ENCODE data around the gene CETN2. TPM values are rescaled to one million over a fixed set of nuclear protein-coding genes. Genes with fewer than 3 reads are reported as not detected.

Gene CETN2
- total and polyA plus RNA-seq, 4 donors = 47.7 to 81.8 (median 66.8) TPM

DNA sequence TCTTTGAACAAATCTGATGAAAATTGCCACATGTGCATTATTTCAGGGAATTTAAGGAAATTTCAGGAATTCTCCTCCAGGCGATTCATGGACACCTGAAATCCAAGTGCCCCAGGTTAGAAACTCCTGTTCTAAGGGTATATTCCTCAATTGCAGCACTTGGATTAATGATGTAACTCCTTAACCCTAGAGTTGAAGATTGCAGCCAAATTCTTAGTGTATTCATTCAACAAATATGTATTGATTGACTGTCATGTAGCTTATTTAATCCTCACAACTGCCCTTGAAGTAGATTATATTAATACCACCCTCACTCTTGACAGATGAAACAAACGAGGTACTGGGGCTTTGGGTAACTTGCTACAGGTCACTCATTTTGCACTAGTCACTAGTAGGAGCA, 11.3 kb downstream of the CETN2 start:
- TF ChIP-seq, protein P1, sequence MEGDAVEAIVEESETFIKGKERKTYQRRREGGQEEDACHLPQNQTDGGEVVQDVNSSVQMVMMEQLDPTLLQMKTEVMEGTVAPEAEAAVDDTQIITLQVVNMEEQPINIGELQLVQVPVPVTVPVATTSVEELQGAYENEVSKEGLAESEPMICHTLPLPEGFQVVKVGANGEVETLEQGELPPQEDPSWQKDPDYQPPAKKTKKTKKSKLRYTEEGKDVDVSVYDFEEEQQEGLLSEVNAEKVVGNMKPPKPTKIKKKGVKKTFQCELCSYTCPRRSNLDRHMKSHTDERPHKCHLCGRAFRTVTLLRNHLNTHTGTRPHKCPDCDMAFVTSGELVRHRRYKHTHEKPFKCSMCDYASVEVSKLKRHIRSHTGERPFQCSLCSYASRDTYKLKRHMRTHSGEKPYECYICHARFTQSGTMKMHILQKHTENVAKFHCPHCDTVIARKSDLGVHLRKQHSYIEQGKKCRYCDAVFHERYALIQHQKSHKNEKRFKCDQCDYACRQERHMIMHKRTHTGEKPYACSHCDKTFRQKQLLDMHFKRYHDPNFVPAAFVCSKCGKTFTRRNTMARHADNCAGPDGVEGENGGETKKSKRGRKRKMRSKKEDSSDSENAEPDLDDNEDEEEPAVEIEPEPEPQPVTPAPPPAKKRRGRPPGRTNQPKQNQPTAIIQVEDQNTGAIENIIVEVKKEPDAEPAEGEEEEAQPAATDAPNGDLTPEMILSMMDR (IDR thresholded peaks at IDR 0.05; ENCODE audit: control extremely low read depth, extremely low read depth) = no peak
- no peak overlapping the region for H3K4me3 ChIP-seq
- H3K27me3 ChIP-seq (ENCODE audit: control insufficient read depth in 3 of 3, insufficient read depth in 3 of 3, low read length in 2 of 3) = peaks cover 0 to under 1% (median 0%) of the 10 kb centered on the region in 3 donors
- H3K9me3 ChIP-seq (ENCODE audit: control insufficient read depth in 4 of 4, insufficient read depth in 3 of 4, low read length in 3 of 4) = no peaks in the 10 kb centered on the region
- 56 to 82% methylated on average over 2 of the region's 2 CpGs for WGBS, 2 donors
- no peaks in the 10 kb centered on the region for H3K4me1 ChIP-seq (ENCODE audit: control insufficient read depth in 5 of 5, insufficient read depth in 5 of 5, low read length in 5 of 5)
- no peaks in the 10 kb centered on the region for H3K36me3 ChIP-seq (ENCODE audit: control insufficient read depth in 4 of 4, insufficient read depth in 4 of 4, low read length in 4 of 4)
- no peak overlapping the region for H3K27ac ChIP-seq (ENCODE audit: low read depth in 1 of 2, low read length in 1 of 2)
- H3K9ac ChIP-seq (ENCODE audit: insufficient read depth in 1 of 2, low read length in 2 of 2) = no peak overlapping the region
- no peak for ATAC-seq (ENCODE audit: insufficient read depth, low FRiP score)
- DNase-seq = no peak

DNA sequence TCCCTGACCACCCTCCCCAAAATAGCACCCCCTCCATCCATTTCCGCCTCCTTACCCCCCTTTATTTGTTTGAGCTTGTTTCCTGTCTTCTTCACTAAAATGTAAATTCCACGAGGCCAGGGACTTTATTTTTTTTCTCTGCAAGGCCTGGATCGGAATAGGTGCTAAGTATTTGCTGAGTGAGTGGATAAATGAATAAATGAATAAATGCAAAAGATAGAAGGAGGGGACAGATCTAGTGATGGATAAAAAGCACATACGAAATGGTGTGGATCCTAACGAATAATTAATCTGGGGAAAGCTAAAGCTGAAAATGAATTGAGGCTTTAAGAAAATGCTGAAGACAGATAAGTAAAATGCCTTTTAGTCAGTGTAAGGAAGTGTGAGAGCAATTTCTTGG, 12.2 kb downstream of the CETN2 start:
- TF ChIP-seq, protein P1 (IDR thresholded peaks at IDR 0.05; ENCODE audit: control extremely low read depth, extremely low read depth) = no peak
- no peaks in the 10 kb centered on the region for H3K36me3 ChIP-seq (ENCODE audit: control insufficient read depth in 4 of 4, insufficient read depth in 4 of 4, low read length in 4 of 4)
- no peak overlapping the region for H3K9ac ChIP-seq (ENCODE audit: insufficient read depth in 1 of 2, low read length in 2 of 2)
- no peaks in the 10 kb centered on the region for H3K9me3 ChIP-seq (ENCODE audit: control insufficient read depth in 4 of 4, insufficient read depth in 3 of 4, low read length in 3 of 4)
- DNase-seq = peak in 1 of 3 donors; percentile 1
- H3K4me3 ChIP-seq = no peak overlapping the region
- no peaks in the 10 kb centered on the region for H3K27me3 ChIP-seq (ENCODE audit: control insufficient read depth in 3 of 3, insufficient read depth in 3 of 3, low read length in 2 of 3)
- no peak for ATAC-seq (ENCODE audit: insufficient read depth, low FRiP score)
- no peak overlapping the region for H3K27ac ChIP-seq (ENCODE audit: low read depth in 1 of 2, low read length in 1 of 2)
- 64 to 80% methylated on average over 5 of the region's 5 CpGs for WGBS, 2 donors
- H3K4me1 ChIP-seq (ENCODE audit: control insufficient read depth in 5 of 5, insufficient read depth in 5 of 5, low read length in 5 of 5) = no peaks in the 10 kb centered on the region

- H3K9me3 ChIP-seq (ENCODE audit: control insufficient read depth in 4 of 4, insufficient read depth in 3 of 4, low read length in 3 of 4) = no peaks in the 10 kb centered on the region
- TF ChIP-seq, protein P1 (IDR thresholded peaks at IDR 0.05; ENCODE audit: control extremely low read depth, extremely low read depth) = no peak
- H3K27ac ChIP-seq (ENCODE audit: low read depth in 1 of 2, low read length in 1 of 2) = no peak overlapping the region
- WGBS, 2 donors = 30 to 39% methylated on average over 6 of the region's 6 CpGs
- no peaks in the 10 kb centered on the region for H3K4me1 ChIP-seq (ENCODE audit: control insufficient read depth in 5 of 5, insufficient read depth in 5 of 5, low read length in 5 of 5)
- ATAC-seq (ENCODE audit: insufficient read depth, low FRiP score) = no peak
- H3K9ac ChIP-seq (ENCODE audit: insufficient read depth in 1 of 2, low read length in 2 of 2) = no peak overlapping the region
- H3K4me3 ChIP-seq = no peak overlapping the region
- peak in 2 of 3 donors; percentile 39 to 46 for DNase-seq
- H3K27me3 ChIP-seq (ENCODE audit: control insufficient read depth in 3 of 3, insufficient read depth in 3 of 3, low read length in 2 of 3) = no peaks in the 10 kb centered on the region
- H3K36me3 ChIP-seq (ENCODE audit: control insufficient read depth in 4 of 4, insufficient read depth in 4 of 4, low read length in 4 of 4) = no peaks in the 10 kb centered on the region
Observed at GRCh38 chrX:152817078-152817764, 13.3 kb downstream of the CETN2 start.

- no peaks in the 10 kb centered on the region for H3K4me1 ChIP-seq (ENCODE audit: control insufficient read depth in 5 of 5, insufficient read depth in 5 of 5, low read length in 5 of 5)
- TF ChIP-seq, protein P1 (IDR thresholded peaks at IDR 0.05; ENCODE audit: control extremely low read depth, extremely low read depth) = no peak
- no peaks in the 10 kb centered on the region for H3K36me3 ChIP-seq (ENCODE audit: control insufficient read depth in 4 of 4, insufficient read depth in 4 of 4, low read length in 4 of 4)
- no peak overlapping the region for H3K27ac ChIP-seq (ENCODE audit: low read depth in 1 of 2, low read length in 1 of 2)
- ATAC-seq (ENCODE audit: insufficient read depth, low FRiP score) (no peak), DNase-seq (no peak)
- peaks cover 0 to 4% (median 0%) of the 10 kb centered on the region in 3 donors for H3K27me3 ChIP-seq (ENCODE audit: control insufficient read depth in 3 of 3, insufficient read depth in 3 of 3, low read length in 2 of 3)
- no peak overlapping the region for H3K4me3 ChIP-seq
- no peaks in the 10 kb centered on the region for H3K9me3 ChIP-seq (ENCODE audit: control insufficient read depth in 4 of 4, insufficient read depth in 3 of 4, low read length in 3 of 4)
- no peak overlapping the region for H3K9ac ChIP-seq (ENCODE audit: insufficient read depth in 1 of 2, low read length in 2 of 2)
- WGBS, 2 donors = 59 to 82% methylated on average over 5 of the region's 5 CpGs
Observed at GRCh38 chrX:152814048-152814447, 16.5 kb downstream of the CETN2 start.

Data from lung (tissue), 12 donors.